Transverse colon (tissue), 4 donors: ENCODE measurements around the gene APBB1. TPM values are rescaled to one million over a fixed set of nuclear protein-coding genes. Genes with fewer than 3 reads are reported as not detected.

Source experiments
- DNase-seq: peaks from one replicate; pipeline ENCODE4 v3.0.0-alpha.2; 2019
- H3K27ac ChIP-seq, 4 donors: fragments of 200-600 bp; sonication (generic); 2 replicates each; pipeline ENCODE4 v1.5.1; 2016 to 2018; ENCODE audit warnings: inconsistent platforms in 4 of 4
- H3K27me3 ChIP-seq: fragments of 200-600 bp; sonication (generic); 2 replicates; pipeline ENCODE4 v1.5.1; 2017; ENCODE audit warnings: inconsistent platforms
- H3K36me3 ChIP-seq, 4 donors: fragments of 200-600 bp; sonication (generic); 2 replicates each; pipeline ENCODE4 v1.5.1; 2017 to 2019; ENCODE audit warnings: inconsistent platforms in 4 of 4
- H3K4me1 ChIP-seq, 4 donors: fragments of 200-600 bp; sonication (generic); 2 replicates each; pipeline ENCODE4 v1.5.1; 2017 to 2020; ENCODE audit warnings: inconsistent platforms in 4 of 4
- H3K4me3 ChIP-seq, 4 donors: fragments of 200-600 bp; sonication (generic); 1 replicate in 1 of 4; 2 replicates in 3 of 4; pipeline versions ENCODE4 v1.5.1 to v1.6.1; 2017 to 2019; ENCODE audit warnings: inconsistent platforms in 4 of 4
- H3K9me3 ChIP-seq, 2 donors: fragments of 200-600 bp; sonication (generic); 2 replicates each; pipeline ENCODE4 v1.5.1; 2017 to 2019; ENCODE audit warnings: inconsistent platforms in 2 of 2
- EP300 ChIP-seq: sonication (generic); formaldehyde crosslinking; IDR thresholded peaks from one replicate; pipeline ENCODE4 v1.6.1; 2017; ENCODE audit warnings: antibody characterized with exemption, low read depth
- POLR2A ChIP-seq: fragments of 450-650 bp; IDR thresholded peaks from one replicate; pipeline ENCODE4 v1.6.1; 2016; ENCODE audit warnings: antibody characterized with exemption, mild to moderate bottlenecking, moderate library complexity
- POLR2AphosphoS5 ChIP-seq, 3 donors: sonication (generic); formaldehyde crosslinking; IDR thresholded peaks; one replicate each; pipeline ENCODE4 v1.6.1; 2016; ENCODE audit warnings: antibody characterized with exemption in 3 of 3
- WGBS, 2 donors: methylation state at CpG; one replicate each; pipeline ENCODE4 v1.1.5; 2018; ENCODE audit warnings: low coverage in 1 of 2; 5-methylcytosine and 5-hydroxymethylcytosine counted together
- in situ Hi-C, 4 donors: fragments of 200-750 bp; cut with MboI; loops; one replicate each; pipeline versions ENCODE4 v1.15.0 to v1.15.1; 2017; ENCODE audit warnings: low sequenced_read_pairs in 3 of 4, low pct_ligation_motif_present in 1 of 4, low pct_unique_long_range_greater_than_20kb in 1 of 4
- intact Hi-C: fragments of 100-400 bp; cut with DNase I; formaldehyde crosslinking; loops from one replicate; pipeline ENCODE4 v1.15.1; 2023; ENCODE audit warnings: low total_unique reads
- total RNA-seq, 4 donors: library from RNA; depleted of rRNA; stranded (reverse); fragments of >200 nt; gene quantifications; one replicate each; pipeline ENCODE4 v1.1.0, GENCODE V29; 2016
- TF ChIP-seq, protein P1 (sequence below), 5 experiments: fragments of 200-600 bp in 3 of 5; fragments of 450-650 bp in 2 of 5; sonication (generic) in 3 of 5; IDR thresholded peaks; 1 replicate in 2 of 5; 2 replicates in 3 of 5; pipeline ENCODE4 v1.5.1; 2016 to 2017; ENCODE audit warnings: antibody characterized with exemption in 5 of 5, inconsistent platforms in 3 of 5, mild to moderate bottlenecking in 2 of 5, moderate library complexity in 1 of 5

APBB1 gene
- total RNA-seq, 4 donors from 2014 or later = 9.0 to 18.3 (median 12.0) TPM

DNA sequence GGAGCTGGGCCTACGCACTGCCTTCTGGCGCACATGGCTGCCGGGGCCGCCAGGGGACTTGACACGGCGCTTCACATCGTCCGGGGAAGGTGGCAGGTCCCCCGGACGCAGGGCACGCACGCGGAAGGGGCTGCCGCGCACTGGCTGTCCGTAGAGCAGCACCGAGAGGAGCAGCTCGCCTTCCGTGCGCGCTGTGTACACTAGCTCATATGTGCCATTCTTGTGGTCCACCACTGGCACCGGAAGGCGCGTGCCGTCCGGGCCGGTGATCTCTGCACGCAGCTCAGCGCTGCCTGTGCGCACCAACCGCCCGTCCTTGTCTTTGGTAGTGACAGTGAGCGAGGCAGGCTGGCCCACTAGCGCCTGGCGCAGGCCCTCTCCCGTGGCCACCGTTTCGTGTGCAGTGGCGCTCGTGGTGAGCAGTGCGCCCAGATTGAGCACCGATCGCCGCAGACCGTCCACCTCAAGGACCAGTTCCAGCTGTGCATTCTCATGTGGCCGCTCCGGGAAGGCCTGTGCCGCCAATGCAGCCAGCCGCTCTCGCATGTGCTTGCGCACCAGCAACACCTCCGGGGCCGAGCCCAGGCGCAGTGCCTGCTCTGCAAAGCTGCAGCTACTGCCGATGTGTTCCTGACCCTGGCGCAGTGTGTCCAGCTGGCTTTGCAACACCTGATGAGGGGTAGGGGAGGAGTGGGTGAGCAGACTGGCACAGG is 37.6 kb upstream of the APBB1 start:
- Histone ChIP-seq H3K27me3 (no peaks in the 10 kb centered on the region), H3K9me3 (no peaks in the 10 kb centered on the region), H3K4me3 (no peak overlapping the region), H3K27ac (no peak overlapping the region), H3K36me3 (peaks cover 0 to 25% (median 7%) of the 10 kb centered on the region in 4 donors), H3K4me1 (no peaks in the 10 kb centered on the region)
- intact Hi-C loops (no loop called here), in situ Hi-C loops (no loop called here)
- no peak for TF ChIP-seq EP300
- TF ChIP-seq, protein P1, sequence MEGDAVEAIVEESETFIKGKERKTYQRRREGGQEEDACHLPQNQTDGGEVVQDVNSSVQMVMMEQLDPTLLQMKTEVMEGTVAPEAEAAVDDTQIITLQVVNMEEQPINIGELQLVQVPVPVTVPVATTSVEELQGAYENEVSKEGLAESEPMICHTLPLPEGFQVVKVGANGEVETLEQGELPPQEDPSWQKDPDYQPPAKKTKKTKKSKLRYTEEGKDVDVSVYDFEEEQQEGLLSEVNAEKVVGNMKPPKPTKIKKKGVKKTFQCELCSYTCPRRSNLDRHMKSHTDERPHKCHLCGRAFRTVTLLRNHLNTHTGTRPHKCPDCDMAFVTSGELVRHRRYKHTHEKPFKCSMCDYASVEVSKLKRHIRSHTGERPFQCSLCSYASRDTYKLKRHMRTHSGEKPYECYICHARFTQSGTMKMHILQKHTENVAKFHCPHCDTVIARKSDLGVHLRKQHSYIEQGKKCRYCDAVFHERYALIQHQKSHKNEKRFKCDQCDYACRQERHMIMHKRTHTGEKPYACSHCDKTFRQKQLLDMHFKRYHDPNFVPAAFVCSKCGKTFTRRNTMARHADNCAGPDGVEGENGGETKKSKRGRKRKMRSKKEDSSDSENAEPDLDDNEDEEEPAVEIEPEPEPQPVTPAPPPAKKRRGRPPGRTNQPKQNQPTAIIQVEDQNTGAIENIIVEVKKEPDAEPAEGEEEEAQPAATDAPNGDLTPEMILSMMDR (IDR thresholded peaks at IDR 0.05) = no peak
- no peak for DNase-seq
- WGBS, 2 donors = 96% methylated on average over 53 of the region's 56 CpGs; no CpG with 5 or more reads in 1 of the 2 donors

- in situ Hi-C loops = no loop called here
- Histone ChIP-seq H3K4me3 (no peak overlapping the region), H3K4me1 (no peaks in the 10 kb centered on the region), H3K27ac (no peak overlapping the region), H3K27me3 (no peaks in the 10 kb centered on the region), H3K36me3 (peaks cover 0 to 38% (median 11%) of the 10 kb centered on the region in 4 donors), H3K9me3 (no peaks in the 10 kb centered on the region)
- no peak for TF ChIP-seq POLR2AphosphoS5 (IDR thresholded peaks at IDR 0.05)
- no peak for TF ChIP-seq EP300
- intact Hi-C loops = no loop called here
- WGBS, 2 donors = 20 to 65% methylated on average over 1 to 2 of the region's 2 CpGs
- no peak for DNase-seq
Observed at GRCh38 chr11:6455070-6455469, 36.2 kb upstream of the APBB1 start.

DNA sequence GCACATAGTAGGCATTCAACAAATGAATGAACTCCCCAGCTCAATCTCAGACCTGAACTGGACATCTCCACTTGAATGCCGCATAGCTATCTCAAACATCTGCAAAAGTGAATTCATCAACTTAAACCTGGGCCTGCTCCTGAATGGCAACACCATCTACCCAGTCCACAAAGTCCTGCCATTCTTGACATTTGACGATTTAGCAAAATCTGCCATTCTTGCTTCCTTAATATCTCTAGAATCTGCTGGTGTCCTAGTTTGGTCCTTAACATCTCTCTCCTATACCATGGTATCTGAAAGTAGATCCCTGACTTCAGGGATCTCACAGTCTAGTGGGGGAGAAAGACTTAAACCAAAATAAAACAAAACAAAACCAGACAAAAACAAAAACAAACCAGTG is 34.3 kb upstream of the APBB1 start:
- DNase-seq = no peak
- in situ Hi-C loops = no loop called here
- no peaks in the 10 kb centered on the region for H3K27me3 ChIP-seq
- no peaks in the 10 kb centered on the region for H3K9me3 ChIP-seq
- intact Hi-C loops = no loop called here
- H3K4me3 ChIP-seq = no peak overlapping the region
- no peaks in the 10 kb centered on the region for H3K4me1 ChIP-seq
- H3K27ac ChIP-seq = no peak overlapping the region
- H3K36me3 ChIP-seq = peaks cover 0 to 41% (median 15%) of the 10 kb centered on the region in 4 donors
- WGBS, 2 donors = 80 to 98% methylated on average over 1 to 2 of the region's 2 CpGs
- TF ChIP-seq, protein P1 (IDR thresholded peaks at IDR 0.05) = no peak
- no peak for TF ChIP-seq POLR2A

DNA sequence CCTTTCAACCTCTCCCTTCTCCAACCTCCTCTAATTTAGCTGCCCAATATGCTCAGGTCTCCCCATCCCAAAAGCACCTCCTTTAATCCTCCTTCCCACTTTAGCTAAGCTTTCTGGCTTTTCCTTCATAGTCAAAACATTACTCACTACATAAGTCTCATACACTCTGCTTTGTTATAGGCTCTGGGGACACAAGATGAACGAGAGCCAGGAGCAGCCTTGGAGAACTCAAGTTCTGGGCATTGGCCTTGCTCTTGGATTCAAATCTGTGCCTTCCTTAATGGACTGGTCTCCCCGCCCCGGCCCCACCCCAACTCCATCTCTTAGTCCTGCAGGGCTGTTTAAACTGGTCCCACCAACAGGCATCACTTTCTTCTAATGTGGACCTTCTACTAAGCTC is 33.3 kb upstream of the APBB1 start:
- in situ Hi-C loops (no loop called here), intact Hi-C loops (no loop called here)
- TF ChIP-seq EP300 = no peak
- no peak for TF ChIP-seq POLR2A
- TF ChIP-seq POLR2AphosphoS5 (IDR thresholded peaks at IDR 0.05) = no peak
- TF ChIP-seq, protein P1 (IDR thresholded peaks at IDR 0.05) = no peak
- 81% methylated on average over 3 of the region's 3 CpGs; no CpG with 5 or more reads in 1 of the 2 donors for WGBS, 2 donors
- peaks cover 0 to 41% (median 15%) of the 10 kb centered on the region in 4 donors for H3K36me3 ChIP-seq
- DNase-seq = no peak
- no peaks in the 10 kb centered on the region for H3K9me3 ChIP-seq
- no peaks in the 10 kb centered on the region for H3K27me3 ChIP-seq
- no peak overlapping the region for H3K4me3 ChIP-seq
- no peak overlapping the region for H3K27ac ChIP-seq
- no peaks in the 10 kb centered on the region for H3K4me1 ChIP-seq
